H9 (cell line): ENCODE data around the gene XBP1. TPM values are rescaled to one million over a fixed set of nuclear protein-coding genes. Genes with fewer than 3 reads are reported as not detected.

ENCODE experiments used
- DNase-seq: peaks from one replicate; pipeline ENCODE4 v3.0.0-alpha.2; 2017
- H2AFZ ChIP-seq: one replicate; pipeline ENCODE4 v1.6.1; 2013; ENCODE audit warnings: mild to moderate bottlenecking, low read length, control low read depth, moderate library complexity
- H2AK5ac ChIP-seq: 2 replicates; pipeline ENCODE4 v1.6.1; 2013; ENCODE audit warnings: low read length, control low read depth, mixed read lengths; ENCODE audit not compliant: insufficient read length
- H2BK120ac ChIP-seq: one replicate; pipeline ENCODE4 v1.6.1; 2013; ENCODE audit warnings: low read depth, mild to moderate bottlenecking, low read length, control low read depth, inconsistent platforms; ENCODE audit not compliant: poor library complexity, severe bottlenecking
- H2BK12ac ChIP-seq: 2 replicates; pipeline ENCODE4 v1.6.1; 2013; ENCODE audit warnings: low read length, control low read depth, mixed read lengths, low read depth; ENCODE audit not compliant: insufficient read length
- H2BK15ac ChIP-seq: 2 replicates; pipeline ENCODE4 v1.6.1; 2013; ENCODE audit warnings: low read depth, low read length, control low read depth
- H2BK20ac ChIP-seq: one replicate; pipeline ENCODE4 v1.6.1; 2013; ENCODE audit warnings: low read depth, mild to moderate bottlenecking, low read length, control low read depth, inconsistent platforms; ENCODE audit not compliant: poor library complexity, severe bottlenecking
- H2BK5ac ChIP-seq: 2 replicates; pipeline ENCODE4 v1.6.1; 2013; ENCODE audit warnings: low read length, control low read depth, mixed read lengths; ENCODE audit not compliant: insufficient read length
- H3K14ac ChIP-seq: 2 replicates; pipeline ENCODE4 v1.6.1; 2013; ENCODE audit warnings: low read length, control low read depth; ENCODE audit not compliant: insufficient read depth
- H3K18ac ChIP-seq: 2 replicates; pipeline ENCODE4 v1.6.1; 2013; ENCODE audit warnings: low read depth, mild to moderate bottlenecking, mixed read lengths, low read length, control low read depth; ENCODE audit not compliant: insufficient read length
- H3K23ac ChIP-seq: 2 replicates; pipeline ENCODE4 v1.6.1; 2013; ENCODE audit warnings: low read length, control low read depth, mixed read lengths, low read depth; ENCODE audit not compliant: insufficient read length
- H3K23me2 ChIP-seq: 2 replicates; pipeline ENCODE4 v1.6.1; 2013; ENCODE audit warnings: low read depth, mild to moderate bottlenecking, mixed read lengths, low read length, control low read depth; ENCODE audit not compliant: insufficient read length, poor library complexity, severe bottlenecking
- H3K27ac ChIP-seq: 2 replicates; pipeline ENCODE4 v1.5.1; 2013; ENCODE audit warnings: low read length, control low read depth, mixed read lengths, low read depth; ENCODE audit not compliant: insufficient read length
- H3K27me3 ChIP-seq: 2 replicates; pipeline ENCODE4 v1.6.1; 2013; ENCODE audit warnings: low read length, control low read depth, inconsistent platforms; ENCODE audit not compliant: insufficient read depth
- H3K4ac ChIP-seq: 2 replicates; pipeline ENCODE4 v1.6.1; 2013; ENCODE audit warnings: low read depth, mild to moderate bottlenecking, control low read depth, inconsistent platforms, low read length, moderate library complexity
- H3K4me1 ChIP-seq: 2 replicates; pipeline ENCODE4 v1.6.1; 2013; ENCODE audit warnings: low read length, control low read depth, inconsistent platforms; ENCODE audit not compliant: insufficient read depth
- H3K4me2 ChIP-seq: 2 replicates; pipeline ENCODE4 v1.6.1; 2013; ENCODE audit warnings: low read length, control low read depth, mixed read lengths; ENCODE audit not compliant: insufficient read length, insufficient read depth
- H3K56ac ChIP-seq: 2 replicates; pipeline ENCODE4 v1.6.1; 2013; ENCODE audit warnings: low read depth, mild to moderate bottlenecking, mixed read lengths, low read length, control low read depth; ENCODE audit not compliant: insufficient read length
- H3K79me1 ChIP-seq: 2 replicates; pipeline ENCODE4 v1.6.1; 2013; ENCODE audit warnings: low read depth, mild to moderate bottlenecking, moderate library complexity, low read length, control low read depth, inconsistent platforms; ENCODE audit not compliant: insufficient read depth, poor library complexity, severe bottlenecking
- H3K79me2 ChIP-seq: 2 replicates; pipeline ENCODE4 v1.6.1; 2013; ENCODE audit warnings: low read length, control low read depth, inconsistent platforms; ENCODE audit not compliant: insufficient read depth
- H3K9ac ChIP-seq: 2 replicates; pipeline ENCODE4 v1.6.1; 2013; ENCODE audit warnings: low read length, control low read depth, mixed read lengths; ENCODE audit not compliant: insufficient read length; ENCODE audit errors: extremely low read depth
- H3K9me3 ChIP-seq: one replicate; pipeline ENCODE4 v1.6.1; 2013; ENCODE audit warnings: low read depth, low read length, inconsistent platforms; ENCODE audit not compliant: control insufficient read depth
- H3T11ph ChIP-seq: one replicate; pipeline ENCODE4 v1.6.1; 2013; ENCODE audit warnings: mild to moderate bottlenecking, low read length, control low read depth, inconsistent platforms
- H4K20me1 ChIP-seq: one replicate; pipeline ENCODE4 v1.6.1; 2013; ENCODE audit not compliant: control insufficient read depth, insufficient read length, insufficient read depth
- H4K5ac ChIP-seq: 2 replicates; pipeline ENCODE4 v1.6.1; 2013; ENCODE audit warnings: low read depth, mild to moderate bottlenecking, mixed read lengths, low read length, control low read depth; ENCODE audit not compliant: insufficient read length
- H4K8ac ChIP-seq: replicated peaks from 2 replicates; pipeline ENCODE4 v1.6.1; 2013; ENCODE audit warnings: low read length, control low read depth, mixed read lengths, low read depth; ENCODE audit not compliant: insufficient read length
- H4K91ac ChIP-seq: 2 replicates; pipeline ENCODE4 v1.6.1; 2013; ENCODE audit warnings: low read depth, mild to moderate bottlenecking, moderate library complexity, mixed read lengths, low read length, control low read depth; ENCODE audit not compliant: insufficient read length
- H3K27ac Mint-ChIP-seq, 3 experiments: 2 replicates in 2 of 3; 3 replicates in 1 of 3; pipeline ENCODE4 v1.8.0; 2020 to 2021; ENCODE audit warnings: mixed read lengths in 3 of 3, mild to moderate bottlenecking in 1 of 3, moderate library complexity in 1 of 3
- H3K27me3 Mint-ChIP-seq: 2 replicates; pipeline ENCODE4 v1.8.0; 2021; ENCODE audit warnings: low read depth, mild to moderate bottlenecking, moderate library complexity, mixed read lengths
- H3K36me3 Mint-ChIP-seq, 3 experiments: 2 replicates in 2 of 3; 3 replicates in 1 of 3; pipeline ENCODE4 v1.8.0; 2020 to 2021; ENCODE audit warnings: low read depth in 3 of 3, mixed read lengths in 3 of 3; ENCODE audit not compliant: insufficient read depth in 1 of 3
- H3K4me1 Mint-ChIP-seq, 2 experiments: 2 replicates each; pipeline ENCODE4 v1.8.0; 2020; ENCODE audit warnings: mixed read lengths in 2 of 2
- H3K4me3 Mint-ChIP-seq, 2 experiments: 2 replicates in 1 of 2; 3 replicates in 1 of 2; pipeline ENCODE4 v1.8.0; 2020 to 2021; ENCODE audit warnings: mild to moderate bottlenecking in 2 of 2, mixed read lengths in 2 of 2, moderate library complexity in 1 of 2
- H3K9me3 Mint-ChIP-seq, 2 experiments: 2 replicates in 1 of 2; 3 replicates in 1 of 2; pipeline ENCODE4 v1.8.0; 2020; ENCODE audit warnings: mild to moderate bottlenecking in 2 of 2, mixed read lengths in 2 of 2, moderate library complexity in 1 of 2
- CTCF ChIP-seq: fragments of 200-600 bp; sonication (generic); conservative IDR thresholded peaks from 3 replicates; pipeline ENCODE4 v1.8.0; 2021; ENCODE audit warnings: antibody characterized with exemption, mild to moderate bottlenecking
- WGBS: extraction: QIAGEN DNeasy Blood & Tissue Kit; methylation state at CpG from one replicate; pipeline ENCODE4 v1.1.7; 2013; ENCODE audit warnings: missing lambda C conversion rate, low lambda C conversion rate, mixed read lengths; ENCODE audit not compliant: insufficient read length; ENCODE audit errors: extremely low coverage; 5-methylcytosine and 5-hydroxymethylcytosine counted together
- long read RNA-seq: library from polyadenylated mRNA; unstranded; transcript quantifications from one replicate; pipeline ENCODE4 v2.0.0, GENCODE V29; 2020
- total RNA-seq: library from RNA; stranded (reverse); gene quantifications from 2 replicates; pipeline ENCODE4 v1.2.1, GENCODE V29; 2021

Gene XBP1
- 114 and 116 TPM in 2 replicates for total RNA-seq
- long read RNA-seq, transcript XBP1-201 (5 exons, 1,850 nt), result major isoform, 69 of 82 reads
- long read RNA-seq, partial matches to known transcripts, result 4 of 82 reads
- long read RNA-seq, other reads (novel, unspliced or antisense), result 3 of 82 reads

GRCh38 chr22:28800308-28801041 is at the start of gene XBP1:
Gene XBP1, minus strand, starts transcription at chr22:28800569.
- Histone ChIP-seq H2BK20ac (no peak within 1 kb of the TSS), H2BK120ac (peak within 1 kb of the TSS; percentile 52), H4K91ac (peak within 1 kb of the TSS; percentile 44), H3K9ac (peak within 1 kb of the TSS; percentile 99), H3T11ph (no peak within 1 kb of the TSS), H3K18ac (peak within 1 kb of the TSS; percentile 94), H2BK15ac (no peak within 1 kb of the TSS), H4K8ac (peak within 1 kb of the TSS; percentile 13), H3K27me3 (no peaks in the 10 kb centered on the region), H3K23me2 (peaks cover 15% of the 10 kb centered on the region), H2AK5ac (no peak within 1 kb of the TSS), H3K56ac (peak within 1 kb of the TSS; percentile 65), H4K20me1 (no peaks in the 10 kb centered on the region), H3K79me2 (peaks cover 7% of the 10 kb centered on the region; the same call in 1 of the 2 replicates), H3K9me3 (no peaks in the 10 kb centered on the region), H3K79me1 (no peaks in the 10 kb centered on the region), H3K4ac (peak within 1 kb of the TSS; percentile 76; the same call in 1 of the 2 replicates), H2BK12ac (peak within 1 kb of the TSS; percentile 17), H3K14ac (peak within 1 kb of the TSS; percentile 98), H4K5ac (peak within 1 kb of the TSS; percentile 88), H3K4me1 (no peaks in the 10 kb centered on the region; the same call in 1 of the 2 replicates), H2BK5ac (peak within 1 kb of the TSS; percentile 55), H3K27ac (peak within 1 kb of the TSS; percentile 58), H2AFZ (no peak within 1 kb of the TSS), H3K4me2 (peak within 1 kb of the TSS; percentile 97), H3K23ac (peak within 1 kb of the TSS; percentile 9)
- DNase-seq, result peak; percentile 91
- Mint-ChIP-seq H3K9me3 (no peaks in the 10 kb centered on the region; a peak in 1 of 5 replicates), H3K27me3 (no peaks in the 10 kb centered on the region), H3K4me1 (peaks cover 17 to 28% of the 10 kb centered on the region in 2 experiments), H3K36me3 (peaks cover 30 to 40% (median 39%) of the 10 kb centered on the region in 3 experiments), H3K27ac (peak within 1 kb of the TSS; percentile 99 to 100 (median 100)), H3K4me3 (peak within 1 kb of the TSS; percentile 87 to 94)
- no peak for TF ChIP-seq CTCF
- no CpG with 5 or more reads among the region's 78 CpGs for WGBS
